Body of pancreas (tissue), 4 donors: ENCODE results near the gene HLA-C. TPM values are rescaled to one million over a fixed set of nuclear protein-coding genes. Genes with fewer than 3 reads are reported as not detected.

Source experiments
- ATAC-seq: fragments of 150-250 bp; one replicate; pipeline ENCODE4 v1.9.1; 2016
- DNase-seq, 4 donors: peaks; one replicate each; pipeline ENCODE4 v3.0.0-alpha.2; 2019
- H3K27ac ChIP-seq, 4 donors: fragments of 200-600 bp; sonication (generic); 1 replicate in 3 of 4; 2 replicates in 1 of 4; pipeline versions ENCODE4 v1.5.1 to v1.6.1; 2016 to 2019; ENCODE audit warnings: mild to moderate bottlenecking in 1 of 4, mixed read lengths in 1 of 4, moderate library complexity in 1 of 4
- H3K27me3 ChIP-seq, 2 donors: fragments of 200-600 bp; sonication (generic); one replicate each; pipeline ENCODE4 v1.6.0; 2016; ENCODE audit warnings: mild to moderate bottlenecking in 1 of 2
- H3K36me3 ChIP-seq, 2 donors: fragments of 200-600 bp; sonication (generic); replicated peaks in 1 of 2; 2 replicates each; pipeline ENCODE4 v1.5.1; 2016; ENCODE audit warnings: low read depth in 2 of 2; ENCODE audit not compliant: insufficient read depth in 1 of 2
- H3K4me1 ChIP-seq: fragments of 200-600 bp; sonication (generic); one replicate; pipeline ENCODE4 v1.6.0; 2016
- H3K4me3 ChIP-seq, 2 donors: fragments of 200-600 bp; sonication (generic); 1 replicate in 1 of 2; 2 replicates in 1 of 2; pipeline ENCODE4 v1.5.1; 2016 to 2019
- H3K9me3 ChIP-seq, 3 donors: fragments of 200-600 bp; sonication (generic); 1 replicate in 2 of 3; 2 replicates in 1 of 3; pipeline ENCODE4 v1.5.1; 2016
- CTCF ChIP-seq, 7 experiments: fragments of 450-650 bp in 4 of 7; fragments of 200-600 bp in 3 of 7; sonication (generic) in 3 of 7; IDR thresholded peaks; one replicate each; pipeline ENCODE4 v1.5.1; 2016 to 2019; ENCODE audit warnings: antibody characterized with exemption in 7 of 7
- POLR2A ChIP-seq, 3 donors: fragments of 450-650 bp; IDR thresholded peaks; one replicate each; pipeline ENCODE4 v1.6.1; 2016; ENCODE audit warnings: antibody characterized with exemption in 3 of 3, mild to moderate bottlenecking in 2 of 3
- WGBS, 2 donors: methylation state at CpG; one replicate each; pipeline ENCODE4 v1.1.5; 2017; 5-methylcytosine and 5-hydroxymethylcytosine counted together
- intact Hi-C: fragments of 100-400 bp; cut with DNase I; formaldehyde crosslinking; loops from one replicate; pipeline ENCODE4 v1.15.1; 2023
- total RNA-seq, 2 donors: library from RNA; depleted of rRNA; stranded (reverse); fragments of >200 nt; gene quantifications; one replicate each; pipeline ENCODE4 v1.1.0, GENCODE V29; 2016

The HLA-C gene
- total RNA-seq, 2 donors from 2014 or later: 93.9 to 364 TPM

GRCh38 chr6:31304683-31305082 lies 32.8 kb upstream of the HLA-C start:
- ATAC-seq (no peak), DNase-seq (peak in 1 of 4 donors; percentile 14)
- no peak overlapping the region for H3K27ac ChIP-seq
- TF ChIP-seq POLR2A (IDR thresholded peaks at IDR 0.05) (no peak), CTCF (IDR thresholded peaks at IDR 0.05) (no peak)
- H3K36me3 ChIP-seq: no peaks in the 10 kb centered on the region
- no peaks in the 10 kb centered on the region for H3K9me3 ChIP-seq
- intact Hi-C loops: no loop called here
- no peak overlapping the region for H3K4me3 ChIP-seq
- 67 to 77% methylated on average over 4 of the region's 4 CpGs for whole genome bisulfite sequencing, 2 donors
- peaks cover 15% of the 10 kb centered on the region for H3K4me1 ChIP-seq
- H3K27me3 ChIP-seq: no peaks in the 10 kb centered on the region

- WGBS, 2 donors: 34 to 88% methylated on average over 4 of the region's 4 CpGs
- Histone ChIP-seq H3K27ac (no peak overlapping the region), H3K36me3 (no peaks in the 10 kb centered on the region), H3K9me3 (no peaks in the 10 kb centered on the region), H3K27me3 (no peaks in the 10 kb centered on the region), H3K4me3 (no peak overlapping the region), H3K4me1 (no peaks in the 10 kb centered on the region)
- intact Hi-C loops: no loop called here
- DNase-seq (no peak), ATAC-seq (no peak)
- TF ChIP-seq POLR2A (IDR thresholded peaks at IDR 0.05) (no peak), CTCF (IDR thresholded peaks at IDR 0.05) (no peak)
Measured at GRCh38 chr6:31300797-31301196, 28.9 kb upstream of the HLA-C start.

GRCh38 chr6:31299947-31300346 lies 28.1 kb upstream of the HLA-C start:
- DNase-seq: no peak
- Histone ChIP-seq H3K9me3 (no peaks in the 10 kb centered on the region), H3K36me3 (no peaks in the 10 kb centered on the region), H3K4me1 (no peaks in the 10 kb centered on the region), H3K4me3 (no peak overlapping the region), H3K27me3 (no peaks in the 10 kb centered on the region), H3K27ac (no peak overlapping the region)
- WGBS, 2 donors: 68 to 71% methylated on average over 3 of the region's 3 CpGs
- TF ChIP-seq CTCF (IDR thresholded peaks at IDR 0.05) (no peak), POLR2A (IDR thresholded peaks at IDR 0.05) (no peak)
- no peak for ATAC-seq
- intact Hi-C loops: no loop called here

GRCh38 chr6:31299511-31299910 lies 27.6 kb upstream of the HLA-C start:
- no peaks in the 10 kb centered on the region for H3K4me1 ChIP-seq
- 17% methylated on average over 2 of the region's 2 CpGs for WGBS, 2 donors
- H3K4me3 ChIP-seq: no peak overlapping the region
- H3K27me3 ChIP-seq: no peaks in the 10 kb centered on the region
- H3K36me3 ChIP-seq: no peaks in the 10 kb centered on the region
- no peak for TF ChIP-seq POLR2A (IDR thresholded peaks at IDR 0.05)
- TF ChIP-seq CTCF (IDR thresholded peaks at IDR 0.05): no peak
- no peak overlapping the region for H3K27ac ChIP-seq
- ATAC-seq: no peak
- DNase-seq: no peak
- no peaks in the 10 kb centered on the region for H3K9me3 ChIP-seq
- intact Hi-C loops: no loop called here

GRCh38 chr6:31294056-31294455 lies 22.2 kb upstream of the HLA-C start:
- Histone ChIP-seq H3K4me3 (no peak overlapping the region), H3K9me3 (no peaks in the 10 kb centered on the region), H3K4me1 (no peaks in the 10 kb centered on the region), H3K27me3 (no peaks in the 10 kb centered on the region), H3K36me3 (no peaks in the 10 kb centered on the region), H3K27ac (no peak overlapping the region)
- ATAC-seq (no peak), DNase-seq (no peak)
- WGBS, 2 donors: 51 to 65% methylated on average over 3 of the region's 3 CpGs
- intact Hi-C loops: no loop called here
- TF ChIP-seq CTCF (IDR thresholded peaks at IDR 0.05) (no peak), POLR2A (IDR thresholded peaks at IDR 0.05) (no peak)
